Stomach (tissue), 4 donors: Measurements from ENCODE around the gene USP19.

ENCODE experiments used
- CTCF ChIP-seq, 7 experiments: fragments of 450-650 bp in 4 of 7; fragments of 200-600 bp in 3 of 7; sonication (generic) in 3 of 7; IDR thresholded peaks; one replicate each; pipeline ENCODE4 v1.5.1; 2016 to 2019; ENCODE audit warnings: antibody characterized with exemption in 7 of 7, control low read depth in 2 of 7, mild to moderate bottlenecking in 1 of 7
- EP300 ChIP-seq: sonication (generic); formaldehyde crosslinking; IDR thresholded peaks from one replicate; pipeline ENCODE4 v1.6.1; 2017; ENCODE audit warnings: antibody characterized with exemption
- POLR2A ChIP-seq, 4 donors: fragments of 450-650 bp; IDR thresholded peaks; one replicate each; pipeline ENCODE4 v1.6.1; 2016; ENCODE audit warnings: antibody characterized with exemption in 4 of 4, control low read depth in 2 of 4, mild to moderate bottlenecking in 1 of 4, moderate library complexity in 1 of 4
- POLR2AphosphoS5 ChIP-seq, 3 donors: sonication (generic); formaldehyde crosslinking; IDR thresholded peaks; one replicate each; pipeline ENCODE4 v1.6.1; 2016; ENCODE audit warnings: antibody characterized with exemption in 3 of 3

GRCh38 chr3:49081429-49081828 is 39.2 kb downstream of the USP19 start:
- no peak for TF ChIP-seq CTCF (IDR thresholded peaks at IDR 0.05)
- TF ChIP-seq POLR2AphosphoS5 (IDR thresholded peaks at IDR 0.05), result no peak
- TF ChIP-seq POLR2A (IDR thresholded peaks at IDR 0.05), result no peak
- TF ChIP-seq EP300, result no peak
